ENCODE measurements around the gene DNAJC28. TPM values are rescaled to one million over a fixed set of nuclear protein-coding genes. Genes with fewer than 3 reads are reported as not detected.

DNAJC28 gene
- total RNA-seq, 4 donors from 2014 or later: 0.67 to 4.1 (median 2.7) TPM

GRCh38 chr21:33495743-33496142, 4.2 kb upstream of the DNAJC28 start:
- Histone ChIP-seq H3K4me3 (no peak overlapping the region), H3K9me3 (no peaks in the 10 kb centered on the region)
- 27 to 75% methylated on average over 2 of the region's 4 CpGs for WGBS, 2 donors (ENCODE audit: low coverage in 1 of 2)

DNA sequence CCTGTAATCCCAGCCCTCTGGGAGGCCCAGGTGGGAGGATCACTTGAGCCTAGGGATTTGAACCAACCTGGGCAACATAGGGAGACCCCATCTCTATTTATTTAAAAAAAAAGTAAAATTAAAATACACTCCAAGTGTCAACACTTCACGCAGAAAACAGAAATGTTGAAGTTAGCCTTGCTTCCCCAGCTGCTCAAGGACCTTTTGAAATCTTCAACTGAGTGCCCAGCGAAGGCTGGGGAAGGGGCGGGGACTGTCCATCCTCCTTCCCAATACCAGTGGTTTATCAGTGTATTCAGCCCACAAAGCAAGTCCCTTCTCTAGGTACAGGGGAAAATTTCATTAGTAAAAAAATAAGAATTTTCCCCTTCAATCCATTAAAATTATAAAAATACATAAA, 2.2 kb upstream of the DNAJC28 start:
- H3K4me1 ChIP-seq: peaks cover 0 to 15% (median 0%) of the 10 kb centered on the region in 3 donors
- H3K36me3 ChIP-seq: no peaks in the 10 kb centered on the region
- H3K9me3 ChIP-seq: no peaks in the 10 kb centered on the region
- TF ChIP-seq EP300 (IDR thresholded peaks at IDR 0.05) (no peak), CTCF (IDR thresholded peaks at IDR 0.05) (no peak), POLR2AphosphoS5 (IDR thresholded peaks at IDR 0.05) (no peak), POLR2A (IDR thresholded peaks at IDR 0.05) (no peak)
- H3K4me3 ChIP-seq: no peak overlapping the region
- WGBS, 2 donors (ENCODE audit: low coverage in 1 of 2): 67 to 85% methylated on average over 1 to 3 of the region's 3 CpGs
- no peak for ATAC-seq
- no peak overlapping the region for H3K27ac ChIP-seq
- no peaks in the 10 kb centered on the region for H3K27me3 ChIP-seq

More at GRCh38 chr21:33495743-33496142, 4.2 kb upstream of the DNAJC28 start:
- Histone ChIP-seq H3K36me3 (no peaks in the 10 kb centered on the region), H3K4me1 (peaks cover 0 to 11% (median 0%) of the 10 kb centered on the region in 3 donors), H3K27ac (no peak overlapping the region), H3K27me3 (no peaks in the 10 kb centered on the region)
- no peak for ATAC-seq
- no peak for TF ChIP-seq CTCF (IDR thresholded peaks at IDR 0.05)
- no peak for TF ChIP-seq POLR2AphosphoS5 (IDR thresholded peaks at IDR 0.05)
- TF ChIP-seq POLR2A (IDR thresholded peaks at IDR 0.05): no peak
- no peak for TF ChIP-seq EP300 (IDR thresholded peaks at IDR 0.05)

DNA sequence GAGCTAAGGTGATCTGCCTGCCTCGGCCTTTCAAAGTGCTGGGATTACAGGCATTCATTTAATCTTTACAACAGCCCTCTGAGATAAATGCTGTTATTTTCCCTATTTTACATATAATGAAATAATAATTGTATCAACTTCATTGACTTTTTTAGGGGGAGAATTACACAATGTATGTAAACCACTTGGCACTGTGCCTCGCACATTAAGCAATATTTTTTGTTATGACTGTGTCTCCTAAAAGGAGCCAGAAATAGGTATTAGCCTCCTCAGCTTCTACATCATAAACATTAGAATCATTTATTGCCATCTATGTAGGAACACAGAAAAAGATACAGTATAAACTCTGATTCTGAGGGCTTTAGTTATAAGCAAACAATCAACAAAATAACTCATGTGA, 1.1 kb upstream of the DNAJC28 start:
- Histone ChIP-seq H3K4me1 (peaks cover 0 to 15% (median 0%) of the 10 kb centered on the region in 3 donors), H3K27me3 (no peaks in the 10 kb centered on the region), H3K36me3 (no peaks in the 10 kb centered on the region), H3K27ac (peak overlapping the region in 1 of 4 donors; percentile 86), H3K9me3 (no peaks in the 10 kb centered on the region), H3K4me3 (no peak overlapping the region)
- 44 to 63% methylated on average over 2 of the region's 2 CpGs for WGBS, 2 donors (ENCODE audit: low coverage in 1 of 2)
- ATAC-seq: no peak
- TF ChIP-seq POLR2A (IDR thresholded peaks at IDR 0.05) (no peak), EP300 (IDR thresholded peaks at IDR 0.05) (no peak), POLR2AphosphoS5 (IDR thresholded peaks at IDR 0.05) (no peak), CTCF (IDR thresholded peaks at IDR 0.05) (no peak)

DNA sequence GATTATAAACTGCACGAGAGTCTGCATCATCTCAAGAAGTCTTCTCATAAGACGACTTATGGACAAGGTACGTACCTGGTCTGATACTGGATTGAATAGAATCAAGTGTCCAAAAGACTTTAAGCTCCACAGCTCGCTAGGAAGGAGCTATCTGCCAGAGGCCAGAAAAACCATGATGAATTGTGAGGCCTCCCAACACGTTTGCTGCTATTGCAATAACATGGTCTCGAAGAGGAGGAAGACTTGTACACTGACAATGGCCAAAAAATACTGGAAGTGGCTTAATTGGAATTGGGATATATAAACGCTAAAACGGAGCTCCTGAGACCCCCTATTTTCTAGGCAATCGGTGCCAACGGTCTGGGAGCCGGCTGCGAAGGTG, 534 bp downstream of the DNAJC28 start:
- ATAC-seq: no peak
- 7 to 27% methylated on average over 6 to 10 of the region's 12 CpGs for WGBS, 2 donors (ENCODE audit: low coverage in 1 of 2)

More for the DNA sequence above, 534 bp downstream of the DNAJC28 start:
- Histone ChIP-seq H3K4me3 (peak overlapping the region; percentile 44 to 70), H3K36me3 (no peaks in the 10 kb centered on the region), H3K4me1 (peaks cover 0 to 15% (median 0%) of the 10 kb centered on the region in 3 donors), H3K27ac (peak overlapping the region in 3 of 4 donors; percentile 84 to 86 (median 85)), H3K27me3 (no peaks in the 10 kb centered on the region), H3K9me3 (no peaks in the 10 kb centered on the region)
- TF ChIP-seq CTCF (IDR thresholded peaks at IDR 0.05) (no peak), POLR2A (IDR thresholded peaks at IDR 0.05) (no peak), POLR2AphosphoS5 (IDR thresholded peaks at IDR 0.05) (no peak), EP300 (IDR thresholded peaks at IDR 0.05) (no peak)
